Lower lobe of right lung (tissue), 2 donors: ENCODE results near the gene PEF1. TPM values are rescaled to one million over a fixed set of nuclear protein-coding genes. Genes with fewer than 3 reads are reported as not detected.
A peak's percentile ranks its signal among the peaks of the same experiment; 100 is the strongest.

ENCODE experiments used
- ATAC-seq, 2 donors: fragments of 200-7000 bp; cut with Tn5 transposase; one replicate each; pipeline ENCODE4 v1.9.1; 2020 to 2022; ENCODE audit warnings: mild to moderate bottlenecking in 2 of 2, moderate library complexity in 2 of 2
- DNase-seq: peaks from one replicate; pipeline ENCODE4 v3.0.0-alpha.2; 2020
- H3K27ac ChIP-seq: fragments of 200-600 bp; one replicate; pipeline ENCODE4 v1.8.0; 2022
- H3K27me3 ChIP-seq: fragments of 200-600 bp; one replicate; pipeline ENCODE4 v1.8.0; 2022; ENCODE audit warnings: low read depth
- H3K36me3 ChIP-seq: fragments of 200-600 bp; one replicate; pipeline ENCODE4 v1.8.0; 2022; ENCODE audit warnings: mild to moderate bottlenecking
- H3K4me1 ChIP-seq: fragments of 200-600 bp; one replicate; pipeline ENCODE4 v1.8.0; 2022
- H3K4me3 ChIP-seq: fragments of 200-600 bp; one replicate; pipeline ENCODE4 v1.8.0; 2022; ENCODE audit warnings: mild to moderate bottlenecking
- H3K9me3 ChIP-seq: fragments of 200-600 bp; one replicate; pipeline ENCODE4 v1.8.0; 2022
- CTCF ChIP-seq: fragments of 200-600 bp; IDR thresholded peaks from one replicate; pipeline ENCODE4 v1.8.0; 2022; ENCODE audit warnings: antibody characterized with exemption, mild to moderate bottlenecking
- intact Hi-C: fragments of 100-400 bp; cut with DNase I; formaldehyde crosslinking; loops from one replicate; pipeline ENCODE4 v1.11.0; 2022
- total RNA-seq: library from RNA; stranded (reverse); fragmentation: NEBNext Ultra II Directional; extraction: Animal tissue kit (Norgen Biotek cat#: 25700); gene quantifications from one replicate; pipeline ENCODE4 v1.2.1, GENCODE V29; 2021
- donor health status: DM: no; HTN: yes; CAD: no; lungs with severe emphysema.

Gene PEF1
- total RNA-seq, 1 donor from 2014 or later: 61.6 TPM

GRCh38 chr1:31621498-31621820, 23.2 kb downstream of the PEF1 start:
- no peak for ATAC-seq
- TF ChIP-seq CTCF: no peak
- H3K9me3 ChIP-seq: no peaks in the 10 kb centered on the region
- H3K36me3 ChIP-seq: no peaks in the 10 kb centered on the region
- peaks cover 19% of the 10 kb centered on the region for H3K27me3 ChIP-seq
- no peak overlapping the region for H3K4me3 ChIP-seq
- intact Hi-C loops: no loop called here
- H3K27ac ChIP-seq: no peak overlapping the region
- H3K4me1 ChIP-seq: peaks cover 19% of the 10 kb centered on the region
- DNase-seq: no peak

GRCh38 chr1:31620631-31621497, 23.8 kb downstream of the PEF1 start:
- intact Hi-C loops: no loop called here
- no peak for DNase-seq
- Histone ChIP-seq H3K4me3 (no peak overlapping the region), H3K9me3 (no peaks in the 10 kb centered on the region), H3K4me1 (peaks cover 13% of the 10 kb centered on the region), H3K27me3 (peaks cover 19% of the 10 kb centered on the region), H3K36me3 (no peaks in the 10 kb centered on the region), H3K27ac (no peak overlapping the region)
- TF ChIP-seq CTCF: no peak
- ATAC-seq: no peak

- no peak for ATAC-seq
- peaks cover 12% of the 10 kb centered on the region for H3K4me1 ChIP-seq
- no peaks in the 10 kb centered on the region for H3K36me3 ChIP-seq
- intact Hi-C loops: no loop called here
- no peaks in the 10 kb centered on the region for H3K9me3 ChIP-seq
- DNase-seq: no peak
- H3K27ac ChIP-seq: no peak overlapping the region
- no peak for TF ChIP-seq CTCF
- H3K4me3 ChIP-seq: no peak overlapping the region
- peaks cover 19% of the 10 kb centered on the region for H3K27me3 ChIP-seq
Measured at GRCh38 chr1:31618916-31619846, 25.5 kb downstream of the PEF1 start.

- intact Hi-C loops: no loop called here
- peak; percentile 82 for TF ChIP-seq CTCF
- no peaks in the 10 kb centered on the region for H3K36me3 ChIP-seq
Measured at GRCh38 chr1:31617916-31618746, 26.5 kb downstream of the PEF1 start.

More at GRCh38 chr1:31617916-31618746, 26.5 kb downstream of the PEF1 start:
- ATAC-seq (peak; percentile 74 to 80), DNase-seq (peak; percentile 64)
- H3K9me3 ChIP-seq: no peaks in the 10 kb centered on the region
- peak overlapping the region; percentile 56 for H3K4me3 ChIP-seq
- H3K27ac ChIP-seq: no peak overlapping the region
- H3K27me3 ChIP-seq: peaks cover 19% of the 10 kb centered on the region
- peaks cover 12% of the 10 kb centered on the region for H3K4me1 ChIP-seq
